Measurements from ENCODE around the gene TNFRSF17. TPM values are rescaled to one million over a fixed set of nuclear protein-coding genes. Genes with fewer than 3 reads are reported as not detected.
A peak's percentile ranks its signal among the peaks of the same experiment; 100 is the strongest.

The TNFRSF17 gene
- total RNA-seq, 1 donor = not detected

DNA sequence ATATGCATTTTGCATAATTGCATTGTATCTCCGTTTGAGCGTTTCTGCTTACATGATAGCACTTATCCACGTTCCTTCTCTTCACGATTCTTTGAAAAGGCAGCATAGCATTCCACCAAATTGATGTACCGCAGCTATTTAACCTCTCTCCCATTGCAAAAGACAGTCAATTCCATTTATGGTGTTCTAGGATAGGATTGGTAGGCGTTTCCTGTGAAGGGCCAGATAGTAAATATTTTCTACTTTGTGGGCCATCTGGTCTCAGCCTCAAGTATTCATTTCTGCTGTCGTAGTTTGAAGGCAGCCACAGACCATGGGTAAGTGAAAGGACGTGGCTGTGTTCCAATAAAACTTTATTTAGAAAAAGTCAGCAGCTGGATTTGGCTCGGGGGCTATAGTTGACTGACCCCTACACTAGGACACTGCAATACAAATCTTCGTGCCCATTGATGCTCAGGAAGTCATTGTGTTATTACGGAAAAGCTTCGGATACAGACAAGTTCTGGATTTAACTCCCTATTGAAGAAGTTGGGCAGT is 21.6 kb downstream of the TNFRSF17 start:
- Histone ChIP-seq H3K4me2 (ENCODE audit: insufficient read depth, low read length) (no peak overlapping the region), H3K4me1 (ENCODE audit: insufficient read depth, low read length) (no peaks in the 10 kb centered on the region), H3K36me3 (ENCODE audit: insufficient read depth, low read length) (no peaks in the 10 kb centered on the region), H3K9me3 (ENCODE audit: low read depth, low read length) (no peaks in the 10 kb centered on the region), H2AFZ (ENCODE audit: low read length) (no peak overlapping the region), H4K20me1 (ENCODE audit: insufficient read depth, low read length) (peaks cover 8% of the 10 kb centered on the region), H3K4me3 (ENCODE audit: insufficient read depth, low read length) (no peak overlapping the region), H3K27me3 (ENCODE audit: insufficient read depth, low read length) (no peaks in the 10 kb centered on the region), H3K79me2 (ENCODE audit: insufficient read depth, low read length) (peaks cover 70% of the 10 kb centered on the region), H3K27ac (ENCODE audit: low read depth, low read length) (no peak overlapping the region)
- TF ChIP-seq, protein P1, sequence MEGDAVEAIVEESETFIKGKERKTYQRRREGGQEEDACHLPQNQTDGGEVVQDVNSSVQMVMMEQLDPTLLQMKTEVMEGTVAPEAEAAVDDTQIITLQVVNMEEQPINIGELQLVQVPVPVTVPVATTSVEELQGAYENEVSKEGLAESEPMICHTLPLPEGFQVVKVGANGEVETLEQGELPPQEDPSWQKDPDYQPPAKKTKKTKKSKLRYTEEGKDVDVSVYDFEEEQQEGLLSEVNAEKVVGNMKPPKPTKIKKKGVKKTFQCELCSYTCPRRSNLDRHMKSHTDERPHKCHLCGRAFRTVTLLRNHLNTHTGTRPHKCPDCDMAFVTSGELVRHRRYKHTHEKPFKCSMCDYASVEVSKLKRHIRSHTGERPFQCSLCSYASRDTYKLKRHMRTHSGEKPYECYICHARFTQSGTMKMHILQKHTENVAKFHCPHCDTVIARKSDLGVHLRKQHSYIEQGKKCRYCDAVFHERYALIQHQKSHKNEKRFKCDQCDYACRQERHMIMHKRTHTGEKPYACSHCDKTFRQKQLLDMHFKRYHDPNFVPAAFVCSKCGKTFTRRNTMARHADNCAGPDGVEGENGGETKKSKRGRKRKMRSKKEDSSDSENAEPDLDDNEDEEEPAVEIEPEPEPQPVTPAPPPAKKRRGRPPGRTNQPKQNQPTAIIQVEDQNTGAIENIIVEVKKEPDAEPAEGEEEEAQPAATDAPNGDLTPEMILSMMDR (IDR thresholded peaks at IDR 0.05; ENCODE audit: extremely low read depth, low read depth, low read length) = no peak
- DNase-seq (ENCODE audit: insufficient read length, low spot score, missing footprints) = peak; percentile 10

- Histone ChIP-seq H3K79me2 (ENCODE audit: insufficient read depth, low read length) (peaks cover 69% of the 10 kb centered on the region), H3K36me3 (ENCODE audit: insufficient read depth, low read length) (no peaks in the 10 kb centered on the region), H2AFZ (ENCODE audit: low read length) (no peak overlapping the region), H3K27ac (ENCODE audit: low read depth, low read length) (no peak overlapping the region), H3K27me3 (ENCODE audit: insufficient read depth, low read length) (no peaks in the 10 kb centered on the region), H3K4me1 (ENCODE audit: insufficient read depth, low read length) (no peaks in the 10 kb centered on the region), H4K20me1 (ENCODE audit: insufficient read depth, low read length) (peaks cover 15% of the 10 kb centered on the region), H3K4me3 (ENCODE audit: insufficient read depth, low read length) (no peak overlapping the region), H3K9me3 (ENCODE audit: low read depth, low read length) (no peaks in the 10 kb centered on the region), H3K4me2 (ENCODE audit: insufficient read depth, low read length) (no peak overlapping the region)
- TF ChIP-seq, protein P1 (IDR thresholded peaks at IDR 0.05; ENCODE audit: extremely low read depth, low read depth, low read length) = no peak
- DNase-seq (ENCODE audit: insufficient read length, low spot score, missing footprints) = no peak
These were observed 23.4 kb downstream of the TNFRSF17 start for GRCh38 chr16:11988258-11988978.

GRCh38 chr16:11990702-11991390 is 25.8 kb downstream of the TNFRSF17 start:
- Histone ChIP-seq H3K36me3 (ENCODE audit: insufficient read depth, low read length) (no peaks in the 10 kb centered on the region), H3K4me1 (ENCODE audit: insufficient read depth, low read length) (no peaks in the 10 kb centered on the region), H3K4me2 (ENCODE audit: insufficient read depth, low read length) (no peak overlapping the region), H3K9me3 (ENCODE audit: low read depth, low read length) (no peaks in the 10 kb centered on the region), H3K4me3 (ENCODE audit: insufficient read depth, low read length) (no peak overlapping the region), H3K27ac (ENCODE audit: low read depth, low read length) (no peak overlapping the region), H4K20me1 (ENCODE audit: insufficient read depth, low read length) (peaks cover 16% of the 10 kb centered on the region), H2AFZ (ENCODE audit: low read length) (no peak overlapping the region), H3K27me3 (ENCODE audit: insufficient read depth, low read length) (no peaks in the 10 kb centered on the region), H3K79me2 (ENCODE audit: insufficient read depth, low read length) (peaks cover 50% of the 10 kb centered on the region)
- DNase-seq (ENCODE audit: insufficient read length, low spot score, missing footprints) = no peak
- TF ChIP-seq, protein P1 (IDR thresholded peaks at IDR 0.05; ENCODE audit: extremely low read depth, low read depth, low read length) = no peak

- Histone ChIP-seq H3K4me2 (ENCODE audit: insufficient read depth, low read length) (no peak overlapping the region), H3K4me1 (ENCODE audit: insufficient read depth, low read length) (no peaks in the 10 kb centered on the region), H3K9me3 (ENCODE audit: low read depth, low read length) (no peaks in the 10 kb centered on the region), H3K27me3 (ENCODE audit: insufficient read depth, low read length) (no peaks in the 10 kb centered on the region), H3K36me3 (ENCODE audit: insufficient read depth, low read length) (no peaks in the 10 kb centered on the region), H4K20me1 (ENCODE audit: insufficient read depth, low read length) (peaks cover 12% of the 10 kb centered on the region), H2AFZ (ENCODE audit: low read length) (no peak overlapping the region), H3K4me3 (ENCODE audit: insufficient read depth, low read length) (no peak overlapping the region), H3K79me2 (ENCODE audit: insufficient read depth, low read length) (peaks cover 48% of the 10 kb centered on the region), H3K27ac (ENCODE audit: low read depth, low read length) (no peak overlapping the region)
- no peak for DNase-seq (ENCODE audit: insufficient read length, low spot score, missing footprints)
- TF ChIP-seq, protein P1 (IDR thresholded peaks at IDR 0.05; ENCODE audit: extremely low read depth, low read depth, low read length) = no peak
These were observed 27.1 kb downstream of the TNFRSF17 start for GRCh38 chr16:11992008-11992584.
